ENCODE data around the gene LY86. TPM values are rescaled to one million over a fixed set of nuclear protein-coding genes. Genes with fewer than 3 reads are reported as not detected.

Gene LY86
- total and polyA plus RNA-seq, 9 of the 15 experiments (the other 6 are each of a cell fraction or from before 2014, with no cell fraction given) = 0.08 to 0.20 TPM; not detected in 7

- TF ChIP-seq ZNF766 (CRISPR knock-in tag; conservative IDR thresholded peaks at IDR 0.05) = 0 out of 2 replicates have a peak, but pooled peaks have one; percentile 7
- TF ChIP-seq HNRNPUL1 (IDR thresholded peaks at IDR 0.05; ENCODE audit: low read length) = no peak
- no peak for TF ChIP-seq YBX1 (IDR thresholded peaks at IDR 0.05)
- no peak for TF ChIP-seq ZNF445 (CRISPR knock-in tag; IDR thresholded peaks at IDR 0.05; ENCODE audit: low read depth)
- no peak for TF ChIP-seq ELF4 (CRISPR knock-in tag; IDR thresholded peaks at IDR 0.05)
- 0 out of 2 replicates have a peak, but pooled peaks have one; percentile 24 for TF ChIP-seq ZKSCAN1 (IDR thresholded peaks at IDR 0.05; ENCODE audit: low read depth, low read length)
- TF ChIP-seq CTCF (IDR thresholded peaks at IDR 0.05 in 2 of 3, conservative IDR thresholded peaks at IDR 0.05 in 1 of 3; ENCODE audit: insufficient read depth in 2 of 3, low read depth in 1 of 3, low read length in 3 of 3) = peak; percentile 23 to 54 (median 31); a peak in 4 of 6 replicates
- TF ChIP-seq MTA1 (IDR thresholded peaks at IDR 0.05; ENCODE audit: borderline replicate concordance) = no peak; the same call in 1 of the 2 replicates
- TF ChIP-seq SP1 (CRISPR knock-in tag; IDR thresholded peaks at IDR 0.05) = no peak
- no peak for TF ChIP-seq HNRNPL (IDR thresholded peaks at IDR 0.05; ENCODE audit: low read depth, low read length)
- TF ChIP-seq HMG20B (CRISPR knock-in tag; IDR thresholded peaks at IDR 0.05) = no peak
- no peak for TF ChIP-seq HSF4 (CRISPR knock-in tag; IDR thresholded peaks at IDR 0.05; ENCODE audit: borderline replicate concordance)
- 0 out of 2 replicates have a peak, but pooled peaks have one; percentile 38 for TF ChIP-seq CBX1 (IDR thresholded peaks at IDR 0.05; ENCODE audit: low read depth)
- no peak for TF ChIP-seq ZNF780A (CRISPR knock-in tag; IDR thresholded peaks at IDR 0.05)
- TF ChIP-seq FOXP4 (CRISPR knock-in tag; IDR thresholded peaks at IDR 0.05; ENCODE audit: borderline replicate concordance) = no peak
- 0 out of 2 replicates have a peak, but pooled peaks have one; percentile 33 for TF ChIP-seq MYC (IDR thresholded peaks at IDR 0.05; ENCODE audit: low read depth, low read length)
- no peak for TF ChIP-seq MYC (CRISPR knock-in tag; IDR thresholded peaks at IDR 0.05; ENCODE audit: borderline replicate concordance, low read depth)
- TF ChIP-seq FOXA1 (IDR thresholded peaks at IDR 0.05; ENCODE audit: borderline replicate concordance) = no peak
- TF ChIP-seq PHB (CRISPR knock-in tag; IDR thresholded peaks at IDR 0.05) = no peak
- no peak for TF ChIP-seq ZNF395 (CRISPR knock-in tag; IDR thresholded peaks at IDR 0.05)
- 0 out of 2 replicates have a peak, but pooled peaks have one; percentile 23 for TF ChIP-seq SMAD4 (CRISPR knock-in tag; conservative IDR thresholded peaks at IDR 0.05)
- TF ChIP-seq THRAP3 (IDR thresholded peaks at IDR 0.05; ENCODE audit: borderline replicate concordance) = no peak
- peak; percentile 45 for TF ChIP-seq CTCFL (IDR thresholded peaks at IDR 0.05; ENCODE audit: borderline replicate concordance, insufficient read depth, low read depth, low read length, poor library complexity, severe bottlenecking)
These were observed 105.9 kb downstream of the LY86 start (continued) for GRCh38 chr6:6694368-6694780.
